CD14-positive monocyte (primary cell): ENCODE measurements around the gene SMG6. TPM values are rescaled to one million over a fixed set of nuclear protein-coding genes. Genes with fewer than 3 reads are reported as not detected.

Source experiments
- DNase-seq, 3 donors: peaks; one replicate each; pipeline ENCODE4 v3.0.0-alpha.2; 2011 to 2022
- H2AFZ ChIP-seq: 2 replicates; pipeline ENCODE4 v1.6.0; 2012; ENCODE audit warnings: mild to moderate bottlenecking, low read depth, low read length, inconsistent platforms; ENCODE audit not compliant: insufficient read depth, poor library complexity, severe bottlenecking
- H3K27ac ChIP-seq, 2 donors: 1 replicate in 1 of 2; 2 replicates in 1 of 2; pipeline ENCODE4 v1.5.1; 2012 to 2013; ENCODE audit warnings: low read length in 2 of 2, control low read depth in 1 of 2, inconsistent platforms in 1 of 2, low read depth in 1 of 2, mild to moderate bottlenecking in 1 of 2
- H3K27me3 ChIP-seq, 2 donors: one replicate each; pipeline versions ENCODE4 v1.6.0 to v1.6.1; 2011 to 2013; ENCODE audit warnings: low read length in 2 of 2; ENCODE audit not compliant: control insufficient read depth in 2 of 2, insufficient read depth in 2 of 2
- H3K36me3 ChIP-seq, 2 donors: replicated peaks in 1 of 2; 1 replicate in 1 of 2; 2 replicates in 1 of 2; pipeline versions ENCODE4 v1.5.1 to v1.6.1; 2012 to 2013; ENCODE audit warnings: low read length in 2 of 2, control low read depth in 1 of 2, inconsistent platforms in 1 of 2, mild to moderate bottlenecking in 1 of 2; ENCODE audit not compliant: insufficient read depth in 2 of 2, control insufficient read depth in 1 of 2
- H3K4me1 ChIP-seq, 2 donors: 1 replicate in 1 of 2; 2 replicates in 1 of 2; pipeline versions ENCODE4 v1.5.1 to v1.6.1; 2012 to 2013; ENCODE audit warnings: low read length in 2 of 2, control low read depth in 1 of 2, inconsistent platforms in 1 of 2, mild to moderate bottlenecking in 1 of 2, moderate library complexity in 1 of 2; ENCODE audit not compliant: insufficient read depth in 2 of 2, control insufficient read depth in 1 of 2
- H3K4me2 ChIP-seq: replicated peaks from 2 replicates; pipeline ENCODE3; 2012; ENCODE audit warnings: low read length, moderate library complexity, mild to moderate bottlenecking; ENCODE audit not compliant: poor library complexity, severe bottlenecking; ENCODE audit errors: extremely low read depth
- H3K4me3 ChIP-seq, 3 experiments: fragments of 200-600 bp in 1 of 3; sonication (generic) in 1 of 3; replicated peaks in 1 of 3; 1 replicate in 2 of 3; 2 replicates in 1 of 3; pipeline ENCODE4 v1.5.1; 2011 to 2013; ENCODE audit warnings: low read length in 3 of 3, mild to moderate bottlenecking in 3 of 3, control low read depth in 2 of 3, low read depth in 2 of 3, inconsistent platforms in 1 of 3, moderate library complexity in 1 of 3
- H3K79me2 ChIP-seq: 2 replicates; pipeline ENCODE4 v1.6.0; 2012; ENCODE audit warnings: mild to moderate bottlenecking, control low read depth, inconsistent platforms, low read length, moderate library complexity; ENCODE audit not compliant: insufficient read depth
- H3K9ac ChIP-seq: 2 replicates; pipeline ENCODE4 v1.6.0; 2017; ENCODE audit warnings: low read length, mild to moderate bottlenecking; ENCODE audit not compliant: insufficient read depth, poor library complexity, severe bottlenecking
- H3K9me3 ChIP-seq, 2 donors: replicated peaks in 1 of 2; 1 replicate in 1 of 2; 2 replicates in 1 of 2; pipeline versions ENCODE4 v1.5.1 to v1.6.1; 2012 to 2013; ENCODE audit warnings: low read length in 2 of 2, control low read depth in 1 of 2; ENCODE audit not compliant: control insufficient read depth in 1 of 2, insufficient read depth in 1 of 2
- H4K20me1 ChIP-seq: 2 replicates; pipeline ENCODE4 v1.6.0; 2012; ENCODE audit warnings: mild to moderate bottlenecking, low read length, control low read depth, moderate library complexity; ENCODE audit not compliant: insufficient read depth
- H3K27ac Mint-ChIP-seq, 7 donors: one replicate each; pipeline ENCODE4 v1.8.0; 2020; ENCODE audit warnings: mild to moderate bottlenecking in 7 of 7, mixed read lengths in 7 of 7, moderate library complexity in 6 of 7, inconsistent platforms in 2 of 7
- H3K27me3 Mint-ChIP-seq, 3 donors: one replicate each; pipeline ENCODE4 v1.8.0; 2021 to 2022; ENCODE audit warnings: low read depth in 3 of 3, mild to moderate bottlenecking in 3 of 3, mixed read lengths in 3 of 3, moderate library complexity in 3 of 3, inconsistent platforms in 1 of 3
- H3K36me3 Mint-ChIP-seq, 2 donors: one replicate each; pipeline ENCODE4 v1.8.0; 2020; ENCODE audit warnings: mixed read lengths in 2 of 2, inconsistent platforms in 1 of 2, mild to moderate bottlenecking in 1 of 2
- H3K4me1 Mint-ChIP-seq: one replicate; pipeline ENCODE4 v1.8.0; 2020; ENCODE audit warnings: mild to moderate bottlenecking, mixed read lengths
- H3K4me3 Mint-ChIP-seq, 2 donors: one replicate each; pipeline ENCODE4 v1.8.0; 2020; ENCODE audit warnings: mild to moderate bottlenecking in 2 of 2, mixed read lengths in 2 of 2, moderate library complexity in 1 of 2
- H3K9me3 Mint-ChIP-seq, 7 donors: one replicate each; pipeline ENCODE4 v1.8.0; 2020 to 2022; ENCODE audit warnings: mixed read lengths in 7 of 7, mild to moderate bottlenecking in 6 of 7, moderate library complexity in 6 of 7, inconsistent platforms in 2 of 7
- CTCF ChIP-seq: fragments of 200-600 bp; IDR thresholded peaks from one replicate; pipeline ENCODE4 v1.8.0; 2022; ENCODE audit warnings: antibody characterized with exemption, mild to moderate bottlenecking
- WGBS: methylation state at CpG from one replicate; pipeline ENCODE4 v1.1.5; 2013; ENCODE audit warnings: missing lambda C conversion rate; ENCODE audit not compliant: insufficient coverage; 5-methylcytosine and 5-hydroxymethylcytosine counted together
- intact Hi-C, 2 donors: fragments of 100-400 bp; cut with micrococcal nuclease; formaldehyde crosslinking; loops; one replicate each; pipeline versions ENCODE4 v1.15.0 to v1.15.1; 2023
- polyA plus RNA-seq, 3 donors: library from polyadenylated mRNA; depleted of rRNA in 1 of 3; unstranded in 2 of 3; stranded (reverse) in 1 of 3; fragments of 300-500 nt in 2 of 3; fragments of >200 nt in 1 of 3; fragmentation: Illumina TruSeq in 2 of 3; gene quantifications; 1 replicate in 2 of 3; 2 replicates in 1 of 3; pipeline ENCODE4 v1.2.3, GENCODE V29; 2012 to 2021

SMG6 gene
- polyA plus RNA-seq, 3 donors, result 0.67 to 7.1 (median 1.1) TPM

GRCh38 chr17:2042933-2043332, 260.7 kb downstream of the SMG6 start:
- no peak for DNase-seq
- H3K9ac ChIP-seq, result no peak overlapping the region

GRCh38 chr17:2042390-2042847, 261.2 kb downstream of the SMG6 start:
- H3K4me1 ChIP-seq, result peaks cover 15 to 18% of the 10 kb centered on the region in 2 donors
- peaks cover 16% of the 10 kb centered on the region for H3K79me2 ChIP-seq
- Mint-ChIP-seq H3K4me1 (peaks cover 15% of the 10 kb centered on the region), H3K27ac (peak overlapping the region; percentile 76 to 98 (median 95)), H3K9me3 (peaks cover 0 to 2% (median 0%) of the 10 kb centered on the region in 7 donors), H3K36me3 (peaks cover 24 to 36% of the 10 kb centered on the region in 2 donors), H3K27me3 (peaks cover 4 to 8% (median 6%) of the 10 kb centered on the region in 3 donors), H3K4me3 (peak overlapping the region; percentile 89 to 96)
- peaks cover 8 to 24% of the 10 kb centered on the region in 2 donors for H3K36me3 ChIP-seq
- WGBS, result 27% methylated on average over 16 of the region's 17 CpGs
- H3K9ac ChIP-seq, result peak overlapping the region; percentile 87
- H2AFZ ChIP-seq, result peak overlapping the region; percentile 81
- peaks cover 0 to 2% of the 10 kb centered on the region in 2 donors for H3K27me3 ChIP-seq
- no peak for DNase-seq
- no peak for TF ChIP-seq CTCF
- H3K27ac ChIP-seq, result peak overlapping the region; percentile 41 to 85
- peaks cover 4% of the 10 kb centered on the region for H4K20me1 ChIP-seq
- peak overlapping the region; percentile 72 to 88 (median 79) for H3K4me3 ChIP-seq
- intact Hi-C loops, result no loop called here
- peak overlapping the region; percentile 86 for H3K4me2 ChIP-seq
- no peaks in the 10 kb centered on the region for H3K9me3 ChIP-seq

More at GRCh38 chr17:2042933-2043332, 260.7 kb downstream of the SMG6 start:
- H3K9me3 ChIP-seq, result no peaks in the 10 kb centered on the region
- H3K4me3 ChIP-seq, result peak overlapping the region in 1 of 3 experiments; percentile 88
- H3K27me3 ChIP-seq, result peaks cover under 1 to 7% of the 10 kb centered on the region in 2 donors
- H4K20me1 ChIP-seq, result peaks cover 4% of the 10 kb centered on the region
- peak overlapping the region; percentile 86 for H3K4me2 ChIP-seq
- peak overlapping the region; percentile 81 for H2AFZ ChIP-seq
- H3K4me1 ChIP-seq, result peaks cover 15 to 18% of the 10 kb centered on the region in 2 donors
- 93% methylated on average over 3 of the region's 5 CpGs for WGBS
- peaks cover 9 to 13% (median 10%) of the 10 kb centered on the region in 3 donors for H3K27me3 Mint-ChIP-seq
- no peak for TF ChIP-seq CTCF
- H3K79me2 ChIP-seq, result peaks cover 16% of the 10 kb centered on the region
- peaks cover 21 to 33% of the 10 kb centered on the region in 2 donors for H3K36me3 Mint-ChIP-seq
- H3K27ac Mint-ChIP-seq, result peak overlapping the region in 6 of 7 donors; percentile 46 to 98 (median 90)
- intact Hi-C loops, result no loop called here
- no peak overlapping the region for H3K27ac ChIP-seq
- H3K4me3 Mint-ChIP-seq, result peak overlapping the region; percentile 37 to 96
- H3K4me1 Mint-ChIP-seq, result peaks cover 15% of the 10 kb centered on the region
- H3K36me3 ChIP-seq, result peaks cover 8 to 21% of the 10 kb centered on the region in 2 donors
- peaks cover 0 to 2% (median 0%) of the 10 kb centered on the region in 7 donors for H3K9me3 Mint-ChIP-seq
